Sciatic nerve (tissue), 2 donors: ENCODE data around the gene TMCC2. TPM values are rescaled to one million over a fixed set of nuclear protein-coding genes. Genes with fewer than 3 reads are reported as not detected.

ENCODE experiments used
- ATAC-seq: fragments of 200-7000 bp; cut with Tn5 transposase; one replicate; pipeline ENCODE4 v1.9.1; 2020; ENCODE audit warnings: mild to moderate bottlenecking, moderate library complexity
- DNase-seq: peaks from one replicate; pipeline ENCODE4 v3.0.0-alpha.2; 2020; ENCODE audit warnings: low spot score
- intact Hi-C: fragments of 100-400 bp; cut with DNase I; formaldehyde crosslinking; loops from one replicate; pipeline ENCODE4 v1.14.2; 2022
- total RNA-seq: library from RNA; stranded (reverse); fragmentation: NEBNext Ultra II Directional; extraction: Animal tissue kit (Norgen Biotek cat#: 25700); gene quantifications from one replicate; pipeline ENCODE4 v1.2.1, GENCODE V29; 2021
- donor health status: DM: no; HTN: no; CAD: no.
- donor health status: DM: no; HTN: no; CAD: no.

The TMCC2 gene
- total RNA-seq, 1 donor from 2014 or later: 14.8 TPM

DNA sequence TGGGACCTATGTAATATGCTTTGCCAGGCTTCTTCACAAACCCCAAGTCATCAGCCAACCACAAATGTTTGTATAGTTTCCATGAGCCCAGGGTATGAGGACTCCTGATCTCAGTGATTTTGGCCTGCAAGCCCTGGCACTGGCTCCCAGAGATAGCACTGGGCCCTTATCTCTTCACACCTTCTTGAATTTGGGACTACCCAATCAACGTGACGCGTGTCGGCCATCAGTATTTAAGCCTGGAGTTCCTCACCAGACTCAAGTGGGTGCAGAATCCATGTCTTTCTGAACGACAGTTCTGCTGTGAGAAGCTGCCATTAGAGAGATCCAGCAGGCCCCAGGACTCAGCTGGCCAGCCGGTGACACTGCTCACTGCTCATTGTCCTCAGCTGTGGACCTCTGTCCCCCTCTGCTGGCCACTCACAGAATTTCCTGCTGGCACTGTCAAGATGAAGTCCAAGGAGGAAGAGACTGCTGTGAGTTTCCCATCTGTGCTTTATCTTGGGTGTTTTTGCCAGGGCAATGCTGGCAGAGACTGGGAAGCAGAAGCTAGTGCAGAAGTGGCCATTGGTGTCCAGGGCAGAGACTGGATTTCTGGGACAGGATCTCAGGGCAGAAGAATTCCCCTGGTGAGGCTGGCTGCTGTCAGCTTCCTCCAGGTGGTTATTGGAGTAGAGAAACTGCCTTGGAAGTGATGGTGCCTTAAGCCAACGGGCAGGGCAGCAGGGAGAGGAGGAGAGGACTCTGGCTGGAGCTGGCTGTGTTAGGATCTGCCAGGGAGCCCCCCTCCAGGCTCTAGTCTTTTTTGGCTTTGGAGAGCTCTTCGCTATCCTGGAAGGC lies 28.4 kb downstream of the TMCC2 start:
- DNase-seq: peak; percentile 95
- intact Hi-C loops: loop anchor here (10.0 kb wide), 1 partner anchor 271 kb away; no protein-coding TSS in a partner anchor
- ATAC-seq: peak; percentile 94

DNA sequence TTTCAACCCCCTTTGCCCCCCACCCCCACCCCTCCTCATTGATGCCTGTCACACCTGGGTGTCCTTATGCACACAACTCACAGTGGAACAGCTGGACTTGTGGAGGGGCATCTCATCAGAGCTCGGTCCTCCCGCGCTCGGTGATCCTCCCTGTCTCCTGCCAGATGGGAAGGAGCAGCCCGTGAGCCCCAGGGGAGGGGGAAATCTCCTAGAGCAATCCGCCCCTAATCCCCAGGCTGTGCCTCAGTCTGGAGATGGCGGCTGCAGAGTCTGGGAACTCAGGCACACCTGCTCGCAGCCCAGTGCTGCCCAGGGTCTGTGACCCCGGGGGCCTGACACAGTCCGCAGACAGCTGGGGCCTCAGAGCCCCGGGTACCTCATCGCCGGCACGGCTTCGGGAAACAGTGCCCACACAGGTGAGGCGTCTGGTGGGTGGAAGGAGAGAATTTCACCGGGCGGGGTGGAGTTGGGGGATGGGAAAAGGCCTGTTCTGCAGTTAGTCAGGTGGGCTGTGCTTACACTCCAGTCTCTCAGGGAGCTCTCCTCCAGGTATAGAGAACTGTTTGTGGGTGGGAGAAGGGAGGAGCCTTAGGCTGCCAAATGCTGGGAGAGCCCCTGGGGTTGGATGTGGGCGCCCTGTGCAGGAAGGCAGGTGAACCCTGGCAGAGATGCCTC lies 29.3 kb downstream of the TMCC2 start:
- intact Hi-C loops: loop anchor here (10.0 kb wide), 1 partner anchor 272 kb away; no protein-coding TSS in a partner anchor
- ATAC-seq (no peak), DNase-seq (no peak)

DNA sequence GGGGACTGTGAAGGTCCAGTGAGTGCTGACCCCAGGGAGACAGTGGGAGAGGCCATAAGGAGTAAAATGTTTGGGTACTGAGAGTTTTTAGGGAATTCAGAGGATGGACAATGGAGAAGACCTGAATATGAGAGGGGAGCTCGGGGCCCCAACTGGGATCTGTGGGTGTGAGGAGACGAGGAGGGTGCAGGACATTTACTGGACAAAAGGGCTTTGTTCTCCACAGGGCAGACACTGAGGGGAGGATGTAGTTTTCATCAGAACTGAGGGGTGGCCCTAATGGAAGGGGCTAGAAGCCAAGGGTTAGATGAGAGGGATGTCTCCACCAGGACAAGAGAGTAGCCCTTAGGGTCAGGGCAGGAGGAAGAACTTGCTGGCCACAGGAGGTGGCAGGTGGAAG lies 30.0 kb downstream of the TMCC2 start:
- DNase-seq: no peak
- intact Hi-C loops: loop anchor here (10.0 kb wide), 1 partner anchor 273 kb away; no protein-coding TSS in a partner anchor
- ATAC-seq: no peak

DNA sequence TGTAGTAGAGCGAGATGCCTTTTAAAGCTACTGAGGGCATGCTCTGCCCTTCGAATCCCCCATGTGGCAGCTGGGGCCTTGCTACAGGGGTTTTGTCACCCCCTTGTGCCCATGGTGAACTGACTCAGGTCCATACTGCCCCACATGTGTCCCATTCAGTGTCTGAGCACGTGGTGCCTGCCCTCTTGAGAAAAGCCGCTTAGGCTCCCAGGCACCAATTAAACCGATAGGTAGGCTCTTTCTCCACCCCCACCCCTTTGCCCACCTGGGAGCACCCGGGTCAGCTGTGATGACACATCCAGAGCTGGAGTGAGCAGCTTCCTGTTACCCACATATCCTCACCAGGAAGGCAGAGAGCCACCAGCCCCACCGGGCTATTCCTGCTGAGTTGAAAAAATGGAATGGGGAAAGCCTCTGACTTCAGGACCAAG lies 30.5 kb downstream of the TMCC2 start:
- DNase-seq: no peak
- intact Hi-C loops: loop anchor here (10.0 kb wide), 1 partner anchor 273 kb away; no protein-coding TSS in a partner anchor
- no peak for ATAC-seq

DNA sequence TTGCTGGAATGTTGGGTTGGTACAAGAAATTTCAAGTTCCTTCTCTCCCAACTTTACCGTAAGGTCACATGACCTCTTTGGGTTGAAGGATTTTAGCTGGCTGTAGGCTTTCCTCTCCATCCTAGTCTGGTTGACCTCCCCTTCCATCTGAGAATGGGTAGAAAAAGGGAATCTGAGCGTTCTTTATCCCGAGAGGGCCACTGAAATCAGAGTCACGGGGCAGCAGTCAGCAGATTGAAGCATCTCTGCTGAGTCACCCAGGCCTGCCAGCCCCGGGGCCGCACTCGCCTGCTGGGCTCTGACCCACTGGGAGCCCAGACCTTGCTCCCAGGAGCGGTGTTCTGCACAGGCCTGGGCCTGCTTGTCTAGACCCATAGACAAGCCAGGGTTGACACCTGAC lies 31.0 kb downstream of the TMCC2 start:
- no peak for DNase-seq
- no peak for ATAC-seq
- intact Hi-C loops: loop anchor here (10.0 kb wide), 1 partner anchor 274 kb away; no protein-coding TSS in a partner anchor

DNA sequence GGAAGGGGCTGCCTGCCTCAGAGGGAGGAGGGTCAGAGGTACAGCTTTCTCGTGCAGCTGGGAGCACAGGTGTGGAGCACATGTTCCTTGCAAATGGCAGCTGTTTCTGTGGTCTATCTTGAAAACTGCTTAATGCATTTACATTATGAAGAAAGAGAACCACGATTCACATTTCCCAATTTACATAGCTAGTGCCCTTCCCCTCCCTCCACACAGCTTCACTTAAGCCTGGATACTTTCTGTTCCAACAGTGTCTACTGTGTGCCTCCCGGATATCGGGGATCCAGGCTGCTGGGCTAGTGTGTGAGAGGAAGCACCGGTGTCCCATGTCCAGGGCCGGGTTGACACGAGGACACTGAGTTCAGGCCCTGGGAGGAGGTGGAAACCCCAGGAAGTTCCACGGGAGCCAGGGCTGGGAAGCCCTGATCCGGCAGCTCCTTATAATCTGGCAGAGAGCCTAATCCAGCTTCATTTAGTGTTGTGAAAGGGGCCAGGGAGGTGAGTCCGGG lies 31.6 kb downstream of the TMCC2 start:
- ATAC-seq: no peak
- intact Hi-C loops: loop anchor here (10.0 kb wide), 1 partner anchor 275 kb away; no protein-coding TSS in a partner anchor
- DNase-seq: no peak

DNA sequence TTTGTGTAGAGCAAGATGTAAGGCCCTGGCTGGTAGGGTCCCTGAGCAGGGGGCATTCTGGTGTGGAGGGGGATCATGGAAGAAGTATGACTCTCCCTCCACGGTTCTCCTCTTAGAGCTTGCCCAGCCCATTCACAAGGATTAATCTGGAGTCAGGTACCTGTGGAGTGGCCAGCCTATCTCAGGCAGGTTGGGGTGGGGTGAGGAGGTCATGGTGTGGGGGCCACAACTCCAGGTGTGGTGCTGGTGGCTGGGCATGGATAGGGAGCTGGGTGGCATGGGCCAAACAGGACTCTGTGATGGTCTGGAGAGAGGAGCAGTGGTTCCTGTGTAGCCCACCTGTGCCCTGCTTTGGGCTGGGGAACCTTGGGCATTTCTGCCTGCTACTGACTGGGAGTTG lies 32.3 kb downstream of the TMCC2 start:
- DNase-seq (no peak), ATAC-seq (no peak)
- intact Hi-C loops: loop anchor here (10.0 kb wide), 1 partner anchor 275 kb away; no protein-coding TSS in a partner anchor

DNA sequence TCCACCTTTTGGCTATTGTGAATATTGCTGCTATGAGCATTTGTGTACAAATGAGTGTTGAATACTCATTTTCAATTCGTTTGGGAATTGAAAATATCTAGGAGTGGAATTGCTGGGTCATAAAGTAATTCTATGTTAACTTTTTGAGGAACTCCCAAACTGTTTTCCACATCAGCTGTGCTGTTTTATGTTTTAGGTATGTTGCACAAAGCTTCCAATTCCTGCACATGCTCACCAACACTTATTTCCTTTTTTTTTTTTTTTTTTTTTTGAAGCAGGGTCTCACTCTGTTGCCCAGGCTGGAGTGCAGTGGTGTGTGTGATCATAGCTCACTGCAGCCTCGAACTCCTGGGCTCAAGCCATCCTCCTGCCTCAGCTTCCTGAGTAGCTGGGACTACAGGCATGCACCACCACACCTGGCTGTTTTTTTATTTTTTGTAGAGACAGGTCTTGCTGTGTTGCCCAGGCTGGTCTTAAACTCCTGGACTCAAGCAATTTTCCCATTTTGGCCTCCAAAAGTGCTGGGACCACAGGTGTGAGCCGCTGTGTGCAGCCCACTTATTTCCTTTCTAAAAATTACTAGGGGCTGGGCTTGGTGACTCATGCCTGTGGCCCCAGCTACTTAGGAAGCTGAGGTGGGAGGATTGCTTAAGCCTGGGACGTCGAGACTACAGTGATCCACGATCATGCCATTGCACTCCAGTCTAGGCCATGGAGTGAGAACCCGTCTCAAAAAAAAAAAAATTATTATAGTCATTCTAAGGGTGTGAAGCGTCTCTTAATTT lies 33.4 kb downstream of the TMCC2 start:
- intact Hi-C loops: no loop called here
- DNase-seq (no peak), ATAC-seq (no peak)

DNA sequence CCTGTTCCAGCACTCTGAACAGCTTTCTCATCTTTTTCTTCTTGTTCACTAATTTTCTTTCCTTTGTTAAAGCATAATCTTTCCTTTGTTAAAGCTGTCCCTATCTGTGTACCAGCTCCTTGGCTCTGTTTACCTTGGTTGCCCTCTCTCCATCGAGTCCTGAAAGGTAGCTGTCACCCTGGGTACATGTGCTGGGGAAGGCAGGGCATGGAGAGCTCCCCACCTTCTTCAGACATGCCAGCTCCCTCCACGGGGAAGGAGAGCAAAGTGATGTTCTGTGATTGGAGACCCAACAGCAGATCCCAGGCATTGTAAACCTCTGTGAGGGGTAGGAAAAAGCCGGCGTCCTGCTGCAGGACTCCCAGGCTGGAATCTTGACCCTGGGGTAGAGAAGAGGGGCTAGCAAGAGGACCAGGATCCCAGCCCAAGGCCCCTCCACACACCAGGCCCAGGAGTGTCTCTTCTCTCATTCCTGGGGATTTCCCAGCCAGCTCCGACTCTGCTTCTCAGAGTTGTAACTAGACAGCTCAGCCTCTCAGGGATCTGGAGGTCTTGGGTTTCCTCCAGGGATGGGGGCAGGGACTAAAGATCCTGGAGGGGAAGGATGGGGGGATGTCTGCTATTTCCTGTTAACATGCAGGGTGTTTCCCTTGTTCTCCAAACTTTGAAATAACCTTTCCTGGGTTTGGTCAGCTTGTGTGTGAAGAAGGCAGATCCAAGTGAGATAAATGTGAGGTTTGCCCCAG lies 34.4 kb downstream of the TMCC2 start:
- intact Hi-C loops: no loop called here
- ATAC-seq (no peak), DNase-seq (no peak)

DNA sequence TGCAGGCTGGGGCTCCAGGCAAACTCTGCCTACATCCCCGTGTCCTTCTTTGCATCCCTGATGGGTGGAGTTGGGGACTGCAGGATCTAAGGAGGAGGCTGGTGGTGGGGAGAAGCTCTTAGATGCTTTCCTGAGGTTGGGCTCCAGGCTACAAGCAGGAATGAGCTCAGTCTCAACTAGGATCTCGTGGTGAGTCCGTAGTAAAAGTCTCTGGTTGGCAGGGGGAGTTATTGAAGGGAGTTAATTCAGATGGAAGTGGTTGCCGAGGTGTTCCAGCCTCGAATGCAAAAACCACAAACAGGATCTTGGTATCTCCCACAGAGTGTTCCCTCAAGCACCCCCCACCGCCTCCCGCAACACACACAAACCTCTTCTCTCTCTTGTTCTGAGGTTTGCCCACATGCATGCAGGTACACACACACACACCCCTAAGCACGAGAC lies 35.0 kb downstream of the TMCC2 start:
- no peak for DNase-seq
- intact Hi-C loops: no loop called here

DNA sequence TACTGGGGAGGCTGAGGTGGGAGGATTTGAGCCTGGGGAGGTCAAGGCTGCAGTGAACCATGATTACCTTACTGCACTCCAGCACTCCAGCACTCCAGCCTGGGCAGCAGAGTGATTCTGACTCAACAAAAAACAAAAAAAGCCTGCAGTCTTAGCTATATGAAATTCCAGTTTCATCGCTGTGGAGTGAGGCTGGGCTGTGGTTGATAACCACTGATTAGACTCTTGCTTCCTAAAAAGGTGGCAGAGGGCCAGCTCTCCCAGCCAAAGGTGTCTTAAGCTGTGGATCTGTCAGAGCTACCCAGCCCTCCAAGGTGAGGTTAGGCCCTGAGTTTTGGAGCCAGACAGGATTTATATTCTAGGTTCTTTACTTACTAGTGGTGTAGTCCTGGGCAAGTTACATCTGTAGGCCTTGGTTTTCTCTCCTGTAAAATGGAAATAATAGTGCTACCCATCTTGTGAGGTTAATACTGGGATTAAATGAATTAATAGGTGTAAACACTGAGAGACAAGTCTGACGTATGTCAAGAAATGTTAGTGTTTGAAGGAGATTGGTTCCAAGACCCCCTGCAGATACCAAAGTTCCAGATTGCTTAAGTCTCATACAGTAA lies 35.9 kb downstream of the TMCC2 start:
- ATAC-seq: no peak
- intact Hi-C loops: no loop called here
- DNase-seq: no peak

More for the DNA sequence above, 35.0 kb downstream of the TMCC2 start:
- no peak for ATAC-seq

DNA sequence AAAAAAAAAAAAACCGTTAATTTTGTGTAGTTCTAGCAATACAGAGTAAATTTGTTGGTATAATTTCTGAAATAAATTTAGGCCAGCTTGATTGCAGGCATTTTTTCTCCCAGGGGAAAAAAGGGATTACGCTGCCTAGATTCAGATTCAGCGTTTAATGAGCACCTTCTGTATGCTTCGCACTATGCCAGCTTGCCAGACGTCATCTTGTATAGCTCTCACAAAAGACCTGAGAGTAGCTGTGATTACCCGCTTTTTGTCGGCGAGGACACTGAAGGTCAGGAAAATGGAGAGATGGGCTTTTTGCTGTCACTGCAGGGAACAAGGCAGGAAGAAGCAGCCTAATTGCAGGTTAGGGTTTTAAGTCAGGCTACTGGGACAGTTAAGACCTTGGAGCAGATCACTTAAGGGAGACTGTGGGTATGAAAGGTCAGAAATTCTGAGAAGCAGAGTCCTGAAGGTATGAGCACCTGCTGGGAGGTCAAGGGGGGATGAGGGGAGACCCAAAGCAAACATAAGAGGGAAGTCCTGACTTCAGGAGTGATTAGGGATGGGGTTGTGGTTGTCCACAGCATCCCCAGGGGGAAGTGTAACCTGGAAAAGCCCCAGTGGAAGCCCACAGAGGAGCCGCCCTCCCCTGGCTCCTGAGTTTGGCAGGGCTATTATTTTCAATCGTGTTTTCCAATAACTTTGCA lies 39.0 kb downstream of the TMCC2 start:
- no peak for ATAC-seq
- intact Hi-C loops: no loop called here
- DNase-seq: no peak

DNA sequence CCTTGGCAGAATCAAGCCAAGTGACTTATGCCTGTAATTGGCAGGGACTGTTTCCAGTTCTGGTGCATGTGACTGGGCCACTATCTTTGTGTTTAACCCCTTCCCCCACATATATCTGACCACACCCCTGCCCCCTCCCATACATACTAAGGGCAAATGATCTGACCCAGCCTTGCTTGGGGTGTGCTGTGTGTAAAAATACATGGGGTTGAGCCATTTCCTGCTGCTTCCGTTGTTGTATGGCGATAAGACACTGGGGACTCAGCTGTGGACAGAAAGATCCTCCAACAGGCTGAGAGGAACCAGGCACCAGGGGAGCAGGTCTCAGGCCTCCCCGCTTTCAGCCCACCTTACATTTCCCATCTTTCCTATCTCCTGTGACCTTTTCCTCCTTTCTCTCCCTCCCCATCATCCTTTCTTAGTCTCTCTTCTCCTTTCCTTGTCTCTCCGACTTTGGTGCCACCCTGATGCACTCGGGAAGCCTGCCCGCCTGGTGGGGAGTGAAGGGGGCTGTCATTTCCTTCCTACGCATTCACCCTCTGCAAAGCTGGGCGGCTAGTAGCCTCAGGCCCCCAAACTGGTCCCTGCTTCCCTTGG lies 39.7 kb downstream of the TMCC2 start:
- intact Hi-C loops: no loop called here
- no peak for DNase-seq
- no peak for ATAC-seq

DNA sequence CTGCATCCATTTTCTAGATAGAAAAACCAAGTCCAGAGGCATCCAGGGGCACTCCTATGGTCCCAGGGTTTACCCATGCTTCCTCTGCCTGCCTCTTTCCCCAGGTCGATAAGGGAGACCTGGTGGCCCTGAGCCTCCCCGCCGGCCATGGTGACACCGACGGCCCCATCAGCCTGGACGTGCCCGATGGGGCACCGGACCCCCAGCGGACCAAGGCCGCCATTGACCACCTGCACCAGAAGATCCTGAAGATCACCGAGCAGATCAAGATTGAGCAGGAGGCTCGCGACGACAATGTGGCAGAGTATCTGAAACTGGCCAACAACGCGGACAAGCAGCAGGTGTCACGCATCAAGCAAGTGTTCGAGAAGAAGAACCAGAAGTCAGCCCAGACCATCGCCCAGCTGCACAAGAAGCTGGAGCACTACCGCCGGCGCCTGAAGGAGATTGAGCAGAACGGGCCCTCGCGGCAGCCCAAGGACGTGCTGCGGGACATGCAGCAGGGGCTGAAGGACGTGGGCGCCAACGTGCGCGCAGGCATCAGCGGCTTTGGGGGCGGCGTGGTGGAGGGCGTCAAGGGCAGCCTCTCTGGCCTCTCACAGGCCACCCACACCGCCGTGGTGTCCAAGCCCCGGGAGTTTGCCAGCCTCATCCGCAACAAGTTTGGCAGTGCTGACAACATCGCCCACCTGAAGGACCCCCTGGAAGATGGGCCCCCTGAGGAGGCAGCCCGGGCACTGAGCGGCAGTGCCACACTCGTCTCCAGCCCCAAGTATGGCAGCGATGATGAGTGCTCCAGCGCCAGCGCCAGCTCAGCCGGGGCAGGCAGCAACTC lies 41.3 kb downstream of the TMCC2 start:
- intact Hi-C loops: no loop called here
- ATAC-seq (no peak), DNase-seq (no peak)

DNA sequence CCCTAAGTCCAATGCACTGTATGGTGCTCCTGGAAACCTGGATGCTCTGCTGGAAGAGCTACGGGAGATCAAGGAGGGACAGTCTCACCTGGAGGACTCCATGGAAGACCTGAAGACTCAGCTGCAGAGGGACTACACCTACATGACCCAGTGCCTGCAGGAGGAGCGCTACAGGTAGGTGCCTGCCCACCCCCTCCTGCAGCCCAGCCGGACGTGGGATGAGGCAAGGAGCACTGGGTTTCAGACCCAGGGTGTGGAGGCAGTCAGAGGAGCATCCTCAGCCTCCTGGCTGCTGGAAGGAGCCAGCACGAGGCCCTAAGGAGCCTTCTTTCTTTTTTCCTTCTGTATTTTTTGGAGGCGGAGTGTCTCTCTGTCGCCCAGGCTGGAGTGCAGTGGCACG lies 42.0 kb downstream of the TMCC2 start:
- no peak for ATAC-seq
- DNase-seq: no peak
- intact Hi-C loops: loop anchor here (10.0 kb wide), 1 partner anchor 215 kb away; no protein-coding TSS in a partner anchor

DNA sequence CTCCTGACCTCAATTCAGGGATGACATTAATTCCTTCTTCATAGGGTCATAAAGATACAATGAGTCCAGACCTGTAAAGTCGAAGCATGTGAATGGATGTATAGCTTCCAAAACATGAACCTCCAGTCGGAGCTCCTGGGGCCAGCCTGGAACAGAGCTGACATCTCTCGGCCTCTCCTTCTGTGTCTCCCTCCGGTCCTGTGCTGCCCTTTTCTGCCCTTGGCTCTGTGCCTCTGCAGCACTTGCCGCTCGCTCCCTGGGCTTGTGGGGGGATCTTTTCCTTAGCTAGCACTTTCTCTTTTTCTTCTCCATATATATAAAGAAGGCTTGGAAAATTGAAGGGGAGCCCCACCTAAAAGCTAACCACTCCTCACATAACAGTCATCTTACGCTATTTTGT lies 42.5 kb downstream of the TMCC2 start:
- DNase-seq: no peak
- no peak for ATAC-seq
- intact Hi-C loops: loop anchor here (10.0 kb wide), 1 partner anchor 215 kb away; no protein-coding TSS in a partner anchor
